GM23338 (cell line): Measurements from ENCODE around the gene HBA1. TPM values are rescaled to one million over a fixed set of nuclear protein-coding genes. Genes with fewer than 3 reads are reported as not detected.

ENCODE experiments used
- ATAC-seq: fragments of 200-7000 bp; cut with Tn5 transposase; 3 replicates; pipeline ENCODE4 v1.9.1; 2020
- DNase-seq: peaks from one replicate; pipeline ENCODE4 v3.0.0-alpha.2; 2015; ENCODE audit warnings: low spot score
- H2AFZ ChIP-seq: fragments of 200-600 bp; sonication (generic); 2 replicates; pipeline ENCODE4 v1.8.0; 2016; ENCODE audit warnings: antibody characterized with exemption, mild to moderate bottlenecking, moderate library complexity
- H3F3A ChIP-seq: fragments of 200-600 bp; sonication (generic); replicated peaks from 2 replicates; pipeline ENCODE4 v1.8.0; 2017; ENCODE audit warnings: antibody characterized with exemption, mixed run types, low read depth
- H3K27ac ChIP-seq: fragments of 200-600 bp; sonication (generic); 2 replicates; pipeline ENCODE4 v1.6.1; 2016; ENCODE audit warnings: low read depth
- H3K27me3 ChIP-seq: fragments of 200-600 bp; sonication (generic); 2 replicates; pipeline ENCODE4 v1.8.0; 2016; ENCODE audit warnings: mild to moderate bottlenecking, mixed run types, moderate library complexity; ENCODE audit not compliant: insufficient read depth
- H3K36me3 ChIP-seq: fragments of 200-600 bp; sonication (generic); 2 replicates; pipeline ENCODE4 v1.8.0; 2016; ENCODE audit warnings: mild to moderate bottlenecking; ENCODE audit not compliant: insufficient read depth
- H3K4me1 ChIP-seq: fragments of 200-600 bp; sonication (generic); 2 replicates; pipeline ENCODE4 v1.8.0; 2016; ENCODE audit warnings: mild to moderate bottlenecking, moderate library complexity; ENCODE audit not compliant: insufficient read depth
- H3K4me2 ChIP-seq: fragments of 200-600 bp; sonication (generic); 2 replicates; pipeline ENCODE4 v1.7.1; 2017; ENCODE audit warnings: mixed run types
- H3K4me3 ChIP-seq: fragments of 200-600 bp; sonication (generic); 2 replicates; pipeline ENCODE4 v1.6.1; 2016; ENCODE audit warnings: mixed run types
- H3K79me2 ChIP-seq: fragments of 200-600 bp; sonication (generic); replicated peaks from 2 replicates; pipeline ENCODE4 v1.8.0; 2017; ENCODE audit warnings: mild to moderate bottlenecking; ENCODE audit not compliant: insufficient read depth
- H3K9me2 ChIP-seq: fragments of 200-600 bp; sonication (generic); 2 replicates; pipeline ENCODE4 v1.8.0; 2017; ENCODE audit not compliant: insufficient read depth
- H4K20me1 ChIP-seq: fragments of 200-600 bp; sonication (generic); replicated peaks from 2 replicates; pipeline ENCODE4 v1.8.0; 2017; ENCODE audit warnings: mild to moderate bottlenecking; ENCODE audit not compliant: insufficient read depth
- H3K27ac Mint-ChIP-seq: 2 replicates; pipeline ENCODE4 v1.8.0; 2020; ENCODE audit warnings: inconsistent platforms, mild to moderate bottlenecking, moderate library complexity, mixed read lengths
- H3K27me3 Mint-ChIP-seq: 3 replicates; pipeline ENCODE4 v1.8.0; 2022; ENCODE audit warnings: low read depth, mild to moderate bottlenecking, moderate library complexity, mixed read lengths, inconsistent platforms; ENCODE audit not compliant: insufficient read depth, poor library complexity
- H3K36me3 Mint-ChIP-seq: 3 replicates; pipeline ENCODE4 v1.8.0; 2021; ENCODE audit warnings: low read depth, mild to moderate bottlenecking, inconsistent platforms, moderate library complexity, mixed read lengths
- H3K4me1 Mint-ChIP-seq: 3 replicates; pipeline ENCODE4 v1.8.0; 2020; ENCODE audit warnings: mild to moderate bottlenecking, inconsistent platforms, mixed read lengths
- H3K4me3 Mint-ChIP-seq: 3 replicates; pipeline ENCODE4 v1.8.0; 2021; ENCODE audit warnings: moderate library complexity, mild to moderate bottlenecking, inconsistent platforms, mixed read lengths
- H3K9me3 Mint-ChIP-seq: 3 replicates; pipeline ENCODE4 v1.8.0; 2020; ENCODE audit warnings: moderate library complexity, mild to moderate bottlenecking, inconsistent platforms, mixed read lengths
- CREB1 ChIP-seq: fragments of 250-450 bp; sonication (Bioruptor Pico); IDR thresholded peaks from 2 replicates; pipeline ENCODE4 v1.5.0; 2020; ENCODE audit warnings: low read depth, mild to moderate bottlenecking, moderate library complexity
- EZH2 ChIP-seq: fragments of 200-600 bp; sonication (generic); IDR thresholded peaks from one replicate; pipeline ENCODE4 v1.8.0; 2017; ENCODE audit warnings: antibody characterized with exemption, mild to moderate bottlenecking, low read depth; ENCODE audit not compliant: unreplicated experiment
- EZH2phosphoT487 ChIP-seq: fragments of 200-600 bp; sonication (generic); IDR thresholded peaks from one replicate; pipeline ENCODE4 v1.8.1; 2018; ENCODE audit warnings: antibody characterized with exemption; ENCODE audit not compliant: unreplicated experiment
- JUNB ChIP-seq: IDR thresholded peaks from one replicate; pipeline ENCODE4 v1.6.1; 2016; ENCODE audit warnings: antibody characterized with exemption; ENCODE audit not compliant: unreplicated experiment
- NANOG ChIP-seq: IDR thresholded peaks from 2 replicates; pipeline ENCODE4 v1.6.1; 2016; ENCODE audit warnings: antibody characterized with exemption, borderline replicate concordance
- POLR2AphosphoS5 ChIP-seq: IDR thresholded peaks from 2 replicates; pipeline ENCODE4 v1.6.1; 2016; ENCODE audit warnings: antibody characterized with exemption, low read depth
- STAT1 ChIP-seq: IDR thresholded peaks from one replicate; pipeline ENCODE4 v1.6.1; 2016; ENCODE audit warnings: antibody characterized with exemption; ENCODE audit not compliant: unreplicated experiment
- ZNF114 ChIP-seq: fragments of 250-450 bp; sonication (Bioruptor Pico); IDR thresholded peaks from 2 replicates; pipeline ENCODE4 v1.5.0; 2020; ENCODE audit warnings: mild to moderate bottlenecking, moderate library complexity
- ZNF331 ChIP-seq: fragments of 250-450 bp; sonication (Bioruptor Pico); IDR thresholded peaks from 2 replicates; pipeline ENCODE4 v1.5.0; 2020; ENCODE audit warnings: low read depth, mild to moderate bottlenecking, moderate library complexity
- polyA plus RNA-seq: library from polyadenylated mRNA; unstranded; fragments of >200 nt; fragmentation: Nextera tagmentation; extraction: Ambion mirVana; gene quantifications from 2 replicates; pipeline ENCODE4 v1.2.1, GENCODE V29; 2016
- total RNA-seq: library from RNA; depleted of rRNA; stranded (reverse); fragments of >200 nt; shearing (Covaris generic); gene quantifications from 2 replicates; pipeline ENCODE4 v1.2.3, GENCODE V29; 2014
- TF ChIP-seq, protein P1 (sequence below): fragments of 250-450 bp; sonication (Bioruptor Pico); IDR thresholded peaks from 2 replicates; pipeline ENCODE4 v1.5.0; 2020; ENCODE audit warnings: mild to moderate bottlenecking, moderate library complexity
- TF ChIP-seq, protein P2 (sequence below), 2 experiments: fragments of 200-600 bp in 1 of 2; sonication (generic) in 1 of 2; conservative IDR thresholded peaks; 2 replicates each; pipeline versions ENCODE4 v1.5.1 to v1.6.1; 2016 to 2017; ENCODE audit warnings: antibody characterized with exemption in 2 of 2, low read depth in 2 of 2, mild to moderate bottlenecking in 2 of 2, moderate library complexity in 1 of 2
- TF ChIP-seq, protein P3 (sequence below): IDR thresholded peaks from 2 replicates; pipeline ENCODE4 v1.6.1; 2016; ENCODE audit warnings: antibody characterized with exemption
- TF ChIP-seq, protein P4 (sequence below): IDR thresholded peaks from one replicate; pipeline ENCODE4 v1.6.1; 2018; ENCODE audit warnings: antibody characterized with exemption; ENCODE audit not compliant: unreplicated experiment

Gene HBA1
- total and polyA plus RNA-seq, 2 experiments from 2014 or later = 6.7 TPM; not detected in 1

DNA sequence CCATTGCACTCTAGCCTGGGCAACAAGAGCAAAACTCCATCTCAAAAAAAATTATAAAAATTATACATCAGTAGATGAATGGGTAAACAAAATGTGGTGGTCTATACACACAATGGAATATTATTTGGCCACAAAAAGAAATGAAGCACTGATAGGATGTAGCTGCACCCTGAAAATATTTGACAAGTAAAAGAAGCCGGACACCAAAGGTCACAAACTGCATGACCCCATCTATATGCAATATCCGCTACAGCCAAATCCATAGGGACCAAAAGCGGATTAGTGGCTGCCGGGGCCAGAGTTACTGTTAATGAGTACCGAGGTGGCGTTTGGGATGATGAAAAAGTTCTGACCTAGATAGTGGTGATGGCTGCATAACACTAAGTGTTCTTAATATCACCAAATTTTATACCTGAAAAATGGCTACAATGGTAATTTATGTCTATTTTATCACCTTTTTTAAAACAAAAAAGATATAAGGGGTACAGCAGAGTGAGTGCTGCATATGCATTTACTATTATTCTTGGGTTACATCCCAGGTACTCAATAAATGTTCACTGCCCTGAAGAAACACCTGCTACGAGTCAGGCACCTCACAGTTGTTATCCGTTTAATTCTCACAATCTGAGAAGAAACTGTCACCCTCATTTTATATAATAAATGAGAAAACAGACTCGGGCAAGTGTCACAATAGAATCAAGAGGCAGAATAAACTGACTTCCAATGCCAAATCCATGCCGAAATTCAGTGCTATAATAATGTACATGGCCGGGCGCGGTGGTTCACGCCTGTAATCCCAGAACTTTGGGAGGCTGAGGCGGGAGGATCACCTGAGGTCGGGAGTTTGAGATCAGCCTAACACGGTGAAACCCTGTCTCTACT lies 3.0 kb downstream of the HBA1 start:
- Histone ChIP-seq H4K20me1 (peaks cover 8% of the 10 kb centered on the region), H3F3A (peaks cover 22% of the 10 kb centered on the region; the same call in 1 of the 2 replicates), H3K4me1 (peaks cover 7% of the 10 kb centered on the region; the same call in 1 of the 2 replicates), H3K4me2 (no peak overlapping the region), H2AFZ (no peak overlapping the region), H3K4me3 (peak overlapping the region; percentile 53; the same call in 1 of the 2 replicates), H3K79me2 (no peaks in the 10 kb centered on the region), H3K9me2 (no peaks in the 10 kb centered on the region), H3K27ac (no peak overlapping the region), H3K36me3 (no peaks in the 10 kb centered on the region), H3K27me3 (peaks cover 65% of the 10 kb centered on the region)
- peaks cover 61% of the 10 kb centered on the region for H3K27me3 Mint-ChIP-seq
- TF ChIP-seq ZNF331 (CRISPR knock-in tag) (no peak), ZNF114 (CRISPR knock-in tag) (no peak), EZH2phosphoT487 (no peak), CREB1 (CRISPR knock-in tag) (no peak), EZH2 (no peak), POLR2AphosphoS5 (no peak), NANOG (no peak), JUNB (no peak), STAT1 (no peak)
- TF ChIP-seq, protein P1, sequence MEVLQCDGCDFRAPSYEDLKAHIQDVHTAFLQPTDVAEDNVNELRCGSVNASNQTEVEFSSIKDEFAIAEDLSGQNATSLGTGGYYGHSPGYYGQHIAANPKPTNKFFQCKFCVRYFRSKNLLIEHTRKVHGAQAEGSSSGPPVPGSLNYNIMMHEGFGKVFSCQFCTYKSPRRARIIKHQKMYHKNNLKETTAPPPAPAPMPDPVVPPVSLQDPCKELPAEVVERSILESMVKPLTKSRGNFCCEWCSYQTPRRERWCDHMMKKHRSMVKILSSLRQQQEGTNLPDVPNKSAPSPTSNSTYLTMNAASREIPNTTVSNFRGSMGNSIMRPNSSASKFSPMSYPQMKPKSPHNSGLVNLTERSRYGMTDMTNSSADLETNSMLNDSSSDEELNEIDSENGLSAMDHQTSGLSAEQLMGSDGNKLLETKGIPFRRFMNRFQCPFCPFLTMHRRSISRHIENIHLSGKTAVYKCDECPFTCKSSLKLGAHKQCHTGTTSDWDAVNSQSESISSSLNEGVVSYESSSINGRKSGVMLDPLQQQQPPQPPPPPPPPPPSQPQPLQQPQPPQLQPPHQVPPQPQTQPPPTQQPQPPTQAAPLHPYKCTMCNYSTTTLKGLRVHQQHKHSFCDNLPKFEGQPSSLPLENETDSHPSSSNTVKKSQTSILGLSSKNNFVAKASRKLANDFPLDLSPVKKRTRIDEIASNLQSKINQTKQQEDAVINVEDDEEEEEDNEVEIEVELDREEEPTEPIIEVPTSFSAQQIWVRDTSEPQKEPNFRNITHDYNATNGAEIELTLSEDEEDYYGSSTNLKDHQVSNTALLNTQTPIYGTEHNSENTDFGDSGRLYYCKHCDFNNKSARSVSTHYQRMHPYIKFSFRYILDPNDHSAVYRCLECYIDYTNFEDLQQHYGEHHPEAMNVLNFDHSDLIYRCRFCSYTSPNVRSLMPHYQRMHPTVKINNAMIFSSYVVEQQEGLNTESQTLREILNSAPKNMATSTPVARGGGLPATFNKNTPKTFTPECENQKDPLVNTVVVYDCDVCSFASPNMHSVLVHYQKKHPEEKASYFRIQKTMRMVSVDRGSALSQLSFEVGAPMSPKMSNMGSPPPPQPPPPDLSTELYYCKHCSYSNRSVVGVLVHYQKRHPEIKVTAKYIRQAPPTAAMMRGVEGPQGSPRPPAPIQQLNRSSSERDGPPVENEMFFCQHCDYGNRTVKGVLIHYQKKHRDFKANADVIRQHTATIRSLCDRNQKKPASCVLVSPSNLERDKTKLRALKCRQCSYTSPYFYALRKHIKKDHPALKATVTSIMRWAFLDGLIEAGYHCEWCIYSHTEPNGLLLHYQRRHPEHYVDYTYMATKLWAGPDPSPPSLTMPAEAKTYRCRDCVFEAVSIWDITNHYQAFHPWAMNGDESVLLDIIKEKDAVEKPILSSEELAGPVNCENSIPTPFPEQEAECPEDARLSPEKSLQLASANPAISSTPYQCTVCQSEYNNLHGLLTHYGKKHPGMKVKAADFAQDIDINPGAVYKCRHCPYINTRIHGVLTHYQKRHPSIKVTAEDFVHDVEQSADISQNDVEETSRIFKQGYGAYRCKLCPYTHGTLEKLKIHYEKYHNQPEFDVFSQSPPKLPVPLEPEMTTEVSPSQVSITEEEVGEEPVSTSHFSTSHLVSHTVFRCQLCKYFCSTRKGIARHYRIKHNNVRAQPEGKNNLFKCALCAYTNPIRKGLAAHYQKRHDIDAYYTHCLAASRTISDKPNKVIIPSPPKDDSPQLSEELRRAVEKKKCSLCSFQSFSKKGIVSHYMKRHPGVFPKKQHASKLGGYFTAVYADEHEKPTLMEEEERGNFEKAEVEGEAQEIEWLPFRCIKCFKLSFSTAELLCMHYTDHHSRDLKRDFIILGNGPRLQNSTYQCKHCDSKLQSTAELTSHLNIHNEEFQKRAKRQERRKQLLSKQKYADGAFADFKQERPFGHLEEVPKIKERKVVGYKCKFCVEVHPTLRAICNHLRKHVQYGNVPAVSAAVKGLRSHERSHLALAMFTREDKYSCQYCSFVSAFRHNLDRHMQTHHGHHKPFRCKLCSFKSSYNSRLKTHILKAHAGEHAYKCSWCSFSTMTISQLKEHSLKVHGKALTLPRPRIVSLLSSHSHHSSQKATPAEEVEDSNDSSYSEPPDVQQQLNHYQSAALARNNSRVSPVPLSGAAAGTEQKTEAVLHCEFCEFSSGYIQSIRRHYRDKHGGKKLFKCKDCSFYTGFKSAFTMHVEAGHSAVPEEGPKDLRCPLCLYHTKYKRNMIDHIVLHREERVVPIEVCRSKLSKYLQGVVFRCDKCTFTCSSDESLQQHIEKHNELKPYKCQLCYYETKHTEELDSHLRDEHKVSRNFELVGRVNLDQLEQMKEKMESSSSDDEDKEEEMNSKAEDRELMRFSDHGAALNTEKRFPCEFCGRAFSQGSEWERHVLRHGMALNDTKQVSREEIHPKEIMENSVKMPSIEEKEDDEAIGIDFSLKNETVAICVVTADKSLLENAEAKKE (CRISPR knock-in tag) = no peak
- TF ChIP-seq, protein P2, sequence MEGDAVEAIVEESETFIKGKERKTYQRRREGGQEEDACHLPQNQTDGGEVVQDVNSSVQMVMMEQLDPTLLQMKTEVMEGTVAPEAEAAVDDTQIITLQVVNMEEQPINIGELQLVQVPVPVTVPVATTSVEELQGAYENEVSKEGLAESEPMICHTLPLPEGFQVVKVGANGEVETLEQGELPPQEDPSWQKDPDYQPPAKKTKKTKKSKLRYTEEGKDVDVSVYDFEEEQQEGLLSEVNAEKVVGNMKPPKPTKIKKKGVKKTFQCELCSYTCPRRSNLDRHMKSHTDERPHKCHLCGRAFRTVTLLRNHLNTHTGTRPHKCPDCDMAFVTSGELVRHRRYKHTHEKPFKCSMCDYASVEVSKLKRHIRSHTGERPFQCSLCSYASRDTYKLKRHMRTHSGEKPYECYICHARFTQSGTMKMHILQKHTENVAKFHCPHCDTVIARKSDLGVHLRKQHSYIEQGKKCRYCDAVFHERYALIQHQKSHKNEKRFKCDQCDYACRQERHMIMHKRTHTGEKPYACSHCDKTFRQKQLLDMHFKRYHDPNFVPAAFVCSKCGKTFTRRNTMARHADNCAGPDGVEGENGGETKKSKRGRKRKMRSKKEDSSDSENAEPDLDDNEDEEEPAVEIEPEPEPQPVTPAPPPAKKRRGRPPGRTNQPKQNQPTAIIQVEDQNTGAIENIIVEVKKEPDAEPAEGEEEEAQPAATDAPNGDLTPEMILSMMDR (conservative IDR thresholded peaks at IDR 0.05; ENCODE audit: low read depth in 2 of 2) = no peak
- TF ChIP-seq, protein P3, sequence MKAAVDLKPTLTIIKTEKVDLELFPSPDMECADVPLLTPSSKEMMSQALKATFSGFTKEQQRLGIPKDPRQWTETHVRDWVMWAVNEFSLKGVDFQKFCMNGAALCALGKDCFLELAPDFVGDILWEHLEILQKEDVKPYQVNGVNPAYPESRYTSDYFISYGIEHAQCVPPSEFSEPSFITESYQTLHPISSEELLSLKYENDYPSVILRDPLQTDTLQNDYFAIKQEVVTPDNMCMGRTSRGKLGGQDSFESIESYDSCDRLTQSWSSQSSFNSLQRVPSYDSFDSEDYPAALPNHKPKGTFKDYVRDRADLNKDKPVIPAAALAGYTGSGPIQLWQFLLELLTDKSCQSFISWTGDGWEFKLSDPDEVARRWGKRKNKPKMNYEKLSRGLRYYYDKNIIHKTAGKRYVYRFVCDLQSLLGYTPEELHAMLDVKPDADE = no peak
- TF ChIP-seq, protein P4, sequence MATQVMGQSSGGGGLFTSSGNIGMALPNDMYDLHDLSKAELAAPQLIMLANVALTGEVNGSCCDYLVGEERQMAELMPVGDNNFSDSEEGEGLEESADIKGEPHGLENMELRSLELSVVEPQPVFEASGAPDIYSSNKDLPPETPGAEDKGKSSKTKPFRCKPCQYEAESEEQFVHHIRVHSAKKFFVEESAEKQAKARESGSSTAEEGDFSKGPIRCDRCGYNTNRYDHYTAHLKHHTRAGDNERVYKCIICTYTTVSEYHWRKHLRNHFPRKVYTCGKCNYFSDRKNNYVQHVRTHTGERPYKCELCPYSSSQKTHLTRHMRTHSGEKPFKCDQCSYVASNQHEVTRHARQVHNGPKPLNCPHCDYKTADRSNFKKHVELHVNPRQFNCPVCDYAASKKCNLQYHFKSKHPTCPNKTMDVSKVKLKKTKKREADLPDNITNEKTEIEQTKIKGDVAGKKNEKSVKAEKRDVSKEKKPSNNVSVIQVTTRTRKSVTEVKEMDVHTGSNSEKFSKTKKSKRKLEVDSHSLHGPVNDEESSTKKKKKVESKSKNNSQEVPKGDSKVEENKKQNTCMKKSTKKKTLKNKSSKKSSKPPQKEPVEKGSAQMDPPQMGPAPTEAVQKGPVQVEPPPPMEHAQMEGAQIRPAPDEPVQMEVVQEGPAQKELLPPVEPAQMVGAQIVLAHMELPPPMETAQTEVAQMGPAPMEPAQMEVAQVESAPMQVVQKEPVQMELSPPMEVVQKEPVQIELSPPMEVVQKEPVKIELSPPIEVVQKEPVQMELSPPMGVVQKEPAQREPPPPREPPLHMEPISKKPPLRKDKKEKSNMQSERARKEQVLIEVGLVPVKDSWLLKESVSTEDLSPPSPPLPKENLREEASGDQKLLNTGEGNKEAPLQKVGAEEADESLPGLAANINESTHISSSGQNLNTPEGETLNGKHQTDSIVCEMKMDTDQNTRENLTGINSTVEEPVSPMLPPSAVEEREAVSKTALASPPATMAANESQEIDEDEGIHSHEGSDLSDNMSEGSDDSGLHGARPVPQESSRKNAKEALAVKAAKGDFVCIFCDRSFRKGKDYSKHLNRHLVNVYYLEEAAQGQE = no peak
- peaks cover 1% of the 10 kb centered on the region; the same call in 1 of the 3 replicates for H3K36me3 Mint-ChIP-seq
- H3K4me1 Mint-ChIP-seq = peaks cover 11% of the 10 kb centered on the region
- H3K9me3 Mint-ChIP-seq = no peaks in the 10 kb centered on the region; the same call in 2 of the 3 replicates
- H3K4me3 Mint-ChIP-seq = peak overlapping the region; percentile 53; the same call in 2 of the 3 replicates
- DNase-seq (no peak), ATAC-seq (no peak)
- H3K27ac Mint-ChIP-seq = no peak overlapping the region
